ENCODE results near the gene ELMO2.

Gene ELMO2

DNA sequence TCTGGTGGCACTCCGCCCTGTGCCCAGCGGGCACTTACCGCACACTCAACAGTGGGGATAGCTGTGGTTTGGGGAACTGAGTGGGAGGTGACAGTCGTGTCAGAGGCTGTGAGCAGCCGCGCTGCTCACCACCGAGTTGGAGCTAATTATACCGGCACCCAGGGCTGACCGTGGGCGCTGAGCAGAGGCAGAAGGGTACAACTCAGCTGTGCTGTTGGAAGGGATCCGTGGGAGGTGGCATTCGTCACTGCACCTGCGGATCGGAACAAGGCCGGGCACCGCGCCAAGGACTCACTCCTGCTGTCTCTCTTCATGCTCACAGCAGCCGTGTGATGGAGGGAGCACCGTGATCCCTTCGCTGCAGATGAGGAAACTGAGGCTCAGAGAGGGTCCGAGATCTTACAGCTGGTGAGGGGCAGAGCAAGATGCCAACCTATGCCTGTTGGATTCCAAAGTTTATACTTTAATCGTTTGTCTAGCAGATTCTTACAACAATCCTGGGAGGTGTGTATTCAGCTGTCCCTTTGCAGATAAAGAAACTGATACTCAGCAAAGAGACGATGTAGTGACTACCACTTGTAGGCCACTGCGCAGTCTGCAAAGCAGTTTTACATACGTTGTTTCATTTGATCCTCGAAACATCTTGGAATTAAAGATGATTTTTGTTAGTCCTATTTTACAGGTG lies 713 bp upstream of the ELMO2 start:
- TF ChIP-seq CTCF (IDR thresholded peaks at IDR 0.05; ENCODE audit: borderline replicate concordance, insufficient read depth, low read depth, low read length): no peak
- peak overlapping the region; percentile 46 for H3K4me3 ChIP-seq (ENCODE audit: low read depth, low read length)

DNA sequence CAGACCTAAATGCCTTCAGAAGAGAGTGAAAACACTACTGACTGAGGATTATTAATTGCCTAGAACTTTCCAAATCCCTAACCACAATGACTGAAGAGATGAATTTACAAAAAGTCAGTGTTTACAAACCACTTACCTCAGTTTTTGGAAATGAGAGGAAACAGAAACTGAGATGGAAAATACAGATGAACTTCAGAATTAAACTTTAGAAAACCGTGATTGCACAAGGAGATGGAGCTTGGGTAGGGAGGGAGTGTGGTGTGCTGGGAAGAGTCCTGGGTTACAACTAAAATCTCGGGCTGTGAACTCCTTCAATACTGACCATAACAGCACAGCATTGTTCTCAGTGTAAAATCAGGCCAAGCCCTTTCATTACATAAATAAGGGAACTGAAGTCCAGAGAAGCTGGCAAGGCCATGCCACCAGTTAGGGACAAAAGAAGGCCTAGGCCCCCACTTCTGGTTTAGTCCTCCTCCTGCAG lies 4.0 kb downstream of the ELMO2 start:
- TF ChIP-seq CTCF (IDR thresholded peaks at IDR 0.05; ENCODE audit: borderline replicate concordance, insufficient read depth, low read depth, low read length): no peak
- H3K4me3 ChIP-seq (ENCODE audit: low read depth, low read length): no peak overlapping the region

- no peak overlapping the region for H3K4me3 ChIP-seq (ENCODE audit: low read depth, low read length)
- no peak for TF ChIP-seq CTCF (IDR thresholded peaks at IDR 0.05; ENCODE audit: borderline replicate concordance, insufficient read depth, low read depth, low read length)
These were observed 4.9 kb downstream of the ELMO2 start for GRCh38 chr20:46401478-46401860.

DNA sequence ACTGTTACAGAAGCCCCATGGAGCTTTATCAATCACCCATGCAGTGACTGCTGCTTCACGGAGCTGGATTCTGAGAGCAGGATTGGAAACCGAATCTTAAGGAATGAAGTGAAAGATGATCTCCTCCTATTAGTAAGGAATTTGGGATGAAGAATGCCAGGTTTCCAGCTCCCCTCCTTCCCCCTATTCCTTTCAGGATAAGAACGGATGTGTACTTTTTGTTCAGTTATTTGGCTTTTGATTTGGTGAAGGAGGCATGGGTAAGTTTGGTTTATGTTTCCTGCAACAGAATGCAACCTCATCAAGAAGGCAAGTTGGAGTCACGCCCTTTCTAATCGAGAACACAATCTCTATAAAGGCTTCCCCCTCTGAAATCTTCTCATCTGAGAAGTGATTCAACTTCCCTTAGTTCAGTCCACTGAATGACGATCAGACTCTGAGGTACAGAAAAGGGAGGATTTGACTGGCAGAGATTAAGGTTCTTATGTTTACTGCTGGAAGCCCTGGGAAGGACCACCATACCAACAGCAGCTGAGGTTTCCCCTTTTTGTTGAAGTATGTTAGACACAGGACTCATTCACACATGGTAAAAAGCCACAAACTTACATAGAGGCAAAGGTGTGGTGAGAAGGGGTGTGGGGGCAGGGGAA lies 5.5 kb downstream of the ELMO2 start:
- no peak overlapping the region for H3K4me3 ChIP-seq (ENCODE audit: low read depth, low read length)
- no peak for TF ChIP-seq CTCF (IDR thresholded peaks at IDR 0.05; ENCODE audit: borderline replicate concordance, insufficient read depth, low read depth, low read length)

GRCh38 chr20:46400253-46400652 lies 6.2 kb downstream of the ELMO2 start:
- TF ChIP-seq CTCF (IDR thresholded peaks at IDR 0.05; ENCODE audit: borderline replicate concordance, insufficient read depth, low read depth, low read length): no peak
- H3K4me3 ChIP-seq (ENCODE audit: low read depth, low read length): no peak overlapping the region

- no peak for TF ChIP-seq CTCF (IDR thresholded peaks at IDR 0.05; ENCODE audit: borderline replicate concordance, insufficient read depth, low read depth, low read length)
- H3K4me3 ChIP-seq (ENCODE audit: low read depth, low read length): no peak overlapping the region
These were observed 7.0 kb downstream of the ELMO2 start for GRCh38 chr20:46399401-46399800.

GRCh38 chr20:46398963-46399362 lies 7.5 kb downstream of the ELMO2 start:
- no peak overlapping the region for H3K4me3 ChIP-seq (ENCODE audit: low read depth, low read length)
- no peak for TF ChIP-seq CTCF (IDR thresholded peaks at IDR 0.05; ENCODE audit: borderline replicate concordance, insufficient read depth, low read depth, low read length)
